GM19351 (cell line): ENCODE results near the gene ZBED4.

Source experiments
- ATAC-seq: cut with Tn5 transposase; IDR thresholded peaks from one replicate; pipeline ENCODE4 v1.9.1; 2021; ENCODE audit warnings: mild to moderate bottlenecking, moderate library complexity; ENCODE audit not compliant: unreplicated experiment

Gene ZBED4

DNA sequence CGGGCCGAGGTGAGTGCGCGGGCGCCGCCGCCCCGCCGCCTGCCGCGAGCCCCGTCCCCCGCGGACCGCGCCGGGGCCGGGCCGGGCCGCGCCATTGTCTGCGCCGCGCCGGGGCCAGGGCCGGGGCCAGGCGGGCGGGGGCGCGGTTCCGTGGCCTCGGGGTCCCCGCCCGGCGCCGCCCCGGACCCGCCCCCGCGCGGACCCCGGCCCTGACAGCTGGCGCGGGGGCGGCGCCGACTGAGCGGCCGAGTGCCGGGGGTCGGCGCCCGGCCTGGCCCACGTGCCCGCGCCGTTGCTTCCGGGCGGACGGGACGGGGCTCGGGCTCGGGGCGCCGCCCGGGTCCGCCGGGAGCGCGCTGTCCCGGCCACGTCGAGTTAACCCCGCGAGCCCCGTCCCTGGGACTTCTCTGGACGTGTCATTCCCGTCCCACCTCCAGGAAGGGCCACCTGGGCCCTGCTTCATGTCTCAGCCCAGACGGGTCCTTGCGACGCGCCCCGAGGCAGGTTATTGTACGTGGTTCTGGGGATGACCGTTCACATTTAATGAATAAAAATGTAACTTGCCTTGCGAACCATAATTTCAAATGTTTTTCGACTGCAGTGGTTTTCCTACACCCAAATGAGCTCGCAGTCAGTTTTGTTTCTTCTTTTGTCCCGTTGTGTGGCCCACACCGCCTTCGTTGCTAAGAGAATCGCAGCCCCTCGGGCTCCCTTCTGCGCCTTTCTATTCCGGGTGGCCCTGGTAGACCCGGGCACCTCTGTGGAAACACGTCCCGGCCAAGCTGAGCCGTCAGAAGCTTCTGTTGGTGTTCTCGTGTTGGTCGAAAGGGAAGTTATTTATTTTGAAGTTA, 562 bp downstream of the ZBED4 start:
- ATAC-seq: peak; percentile 34

GRCh38 chr22:49855251-49855911, 1.7 kb downstream of the ZBED4 start:
- ATAC-seq: no peak

DNA sequence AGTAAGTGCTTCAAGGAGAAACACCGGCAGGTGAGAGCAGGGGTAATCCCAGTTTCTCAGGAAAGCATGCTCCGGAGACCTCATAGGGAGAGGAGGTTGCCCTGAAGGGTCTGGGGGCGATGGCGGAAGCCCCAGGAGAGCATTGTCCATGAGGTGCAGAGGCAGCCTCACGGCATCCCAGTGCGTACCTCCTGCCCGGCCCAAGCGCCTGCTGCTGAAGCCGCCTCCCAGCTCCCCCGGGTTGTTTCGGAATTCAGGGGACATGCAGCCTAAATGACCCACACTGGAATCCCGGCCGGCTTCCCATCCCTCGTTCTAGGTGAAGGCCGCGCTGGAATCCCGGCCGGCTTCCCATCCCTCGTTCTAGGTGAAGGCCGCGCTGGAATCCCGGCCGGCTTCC, 2.7 kb downstream of the ZBED4 start:
- ATAC-seq: no peak

GRCh38 chr22:49856766-49857618, 3.3 kb downstream of the ZBED4 start:
- no peak for ATAC-seq

DNA sequence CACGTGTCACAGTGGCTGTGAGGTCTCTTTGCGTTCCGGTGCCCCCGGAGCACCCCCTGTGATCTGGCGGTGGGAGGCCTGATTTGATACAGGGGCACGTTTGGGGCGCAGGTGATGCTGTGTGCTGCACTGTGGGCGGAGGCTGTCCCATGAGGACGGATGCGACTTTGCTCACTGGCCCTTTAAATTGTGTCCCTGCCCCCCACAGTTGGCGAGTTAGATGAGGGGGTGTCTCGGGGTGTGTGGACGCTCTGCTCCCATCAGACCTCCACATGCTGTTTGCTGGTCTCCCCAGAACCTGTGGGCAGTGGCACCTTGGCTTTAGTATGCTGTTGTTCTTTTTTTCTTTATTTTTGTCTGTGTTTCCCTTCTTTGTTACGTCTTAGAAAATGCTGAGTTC, 5.2 kb downstream of the ZBED4 start:
- ATAC-seq: no peak

GRCh38 chr22:49861642-49862495, 8.2 kb downstream of the ZBED4 start:
- ATAC-seq: no peak

GRCh38 chr22:49862496-49862776, 8.8 kb downstream of the ZBED4 start:
- ATAC-seq: no peak

- no peak for ATAC-seq
Measured at GRCh38 chr22:49863931-49864330, 10.3 kb downstream of the ZBED4 start.

DNA sequence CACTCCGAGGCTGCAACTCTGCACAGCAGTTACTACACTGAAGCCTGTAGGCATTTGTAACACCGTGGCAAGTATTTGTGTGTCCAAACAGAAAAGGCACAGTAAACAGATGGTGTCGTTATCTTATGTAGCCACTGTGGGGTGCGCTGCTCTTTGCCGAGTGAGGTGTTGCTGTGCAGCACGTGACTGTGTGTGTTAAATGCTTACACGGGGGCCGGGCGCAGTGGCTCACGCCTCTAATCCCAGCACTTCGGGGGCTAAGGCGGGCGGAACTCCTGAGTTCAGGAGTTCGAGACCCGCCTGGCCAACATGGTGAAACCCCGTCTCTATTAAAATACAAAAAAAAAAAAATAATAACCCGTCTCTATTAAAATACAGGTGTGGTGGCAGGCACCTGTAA, 11.5 kb downstream of the ZBED4 start:
- ATAC-seq: no peak

- no peak for ATAC-seq
Measured at GRCh38 chr22:49866134-49866533, 12.5 kb downstream of the ZBED4 start.

GRCh38 chr22:49866646-49867045, 13.0 kb downstream of the ZBED4 start:
- no peak for ATAC-seq

DNA sequence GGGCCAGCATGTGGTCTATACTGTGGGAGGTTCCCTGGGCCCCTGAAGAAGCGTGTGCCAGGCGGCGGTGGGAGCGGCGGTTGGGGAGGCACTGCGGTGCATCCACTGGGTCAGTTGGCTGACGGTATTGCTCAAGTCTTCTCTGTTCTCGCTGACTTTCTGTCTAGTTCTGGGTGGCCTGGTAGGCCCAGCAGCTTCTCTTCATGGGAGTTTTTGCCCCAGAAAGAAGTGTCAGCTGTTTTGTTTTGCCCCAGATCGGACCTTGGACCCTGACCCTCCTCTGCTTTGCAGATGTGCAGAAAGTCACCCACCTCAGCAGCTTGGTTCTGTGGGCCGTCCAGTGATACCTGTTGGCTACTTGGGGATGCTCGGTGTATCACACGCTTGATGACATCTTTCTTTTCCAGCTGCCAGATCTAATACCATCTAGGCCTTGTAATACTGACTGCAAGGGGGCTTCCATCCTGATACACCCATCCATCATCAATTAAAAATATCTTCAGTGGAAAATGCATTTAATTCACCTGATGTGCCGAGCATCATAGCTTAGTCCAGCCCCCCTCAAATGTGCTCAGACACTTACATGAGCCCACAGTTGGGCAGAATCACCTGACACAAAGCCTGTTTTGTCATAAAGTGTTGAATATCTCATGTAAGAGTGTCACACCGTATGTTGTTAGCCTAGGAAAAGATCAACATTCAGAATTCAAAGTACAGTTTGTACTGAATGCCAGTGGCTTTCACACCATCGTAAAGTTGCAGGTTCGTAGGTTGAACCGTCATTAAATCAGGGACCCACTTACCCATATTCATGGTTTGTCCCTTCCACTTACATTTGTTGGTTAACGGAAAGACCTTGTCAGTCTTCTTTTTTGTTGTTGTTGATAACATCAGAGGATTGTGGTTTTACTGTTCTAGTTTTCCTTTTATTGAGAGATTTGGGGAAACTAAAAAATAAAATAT, 13.9 kb downstream of the ZBED4 start:
- ATAC-seq: no peak

- ATAC-seq: no peak
Measured at GRCh38 chr22:49869086-49869830, 15.6 kb downstream of the ZBED4 start.

GRCh38 chr22:49869845-49870712, 16.4 kb downstream of the ZBED4 start:
- ATAC-seq: no peak

DNA sequence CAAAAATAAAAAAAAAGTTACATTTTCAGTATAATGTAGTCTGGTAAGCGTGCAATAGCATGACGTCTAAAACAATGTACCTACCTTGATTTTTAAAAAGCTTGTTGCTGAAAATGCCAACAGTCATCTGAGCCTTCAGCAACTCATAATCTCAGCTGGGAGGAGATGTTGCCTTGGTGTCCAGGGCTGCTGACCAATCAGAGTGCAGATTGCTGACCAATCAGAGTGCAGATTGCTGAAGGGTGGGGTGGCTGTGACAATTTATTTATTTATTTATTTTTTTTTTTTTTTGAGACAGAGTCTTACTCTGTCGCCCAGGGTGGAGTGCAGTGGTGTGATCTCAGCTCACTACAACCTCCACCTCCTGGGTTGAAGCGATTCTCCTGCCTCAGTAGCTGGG, 17.8 kb downstream of the ZBED4 start:
- no peak for ATAC-seq

GRCh38 chr22:49872347-49872746, 18.7 kb downstream of the ZBED4 start:
- ATAC-seq: no peak

DNA sequence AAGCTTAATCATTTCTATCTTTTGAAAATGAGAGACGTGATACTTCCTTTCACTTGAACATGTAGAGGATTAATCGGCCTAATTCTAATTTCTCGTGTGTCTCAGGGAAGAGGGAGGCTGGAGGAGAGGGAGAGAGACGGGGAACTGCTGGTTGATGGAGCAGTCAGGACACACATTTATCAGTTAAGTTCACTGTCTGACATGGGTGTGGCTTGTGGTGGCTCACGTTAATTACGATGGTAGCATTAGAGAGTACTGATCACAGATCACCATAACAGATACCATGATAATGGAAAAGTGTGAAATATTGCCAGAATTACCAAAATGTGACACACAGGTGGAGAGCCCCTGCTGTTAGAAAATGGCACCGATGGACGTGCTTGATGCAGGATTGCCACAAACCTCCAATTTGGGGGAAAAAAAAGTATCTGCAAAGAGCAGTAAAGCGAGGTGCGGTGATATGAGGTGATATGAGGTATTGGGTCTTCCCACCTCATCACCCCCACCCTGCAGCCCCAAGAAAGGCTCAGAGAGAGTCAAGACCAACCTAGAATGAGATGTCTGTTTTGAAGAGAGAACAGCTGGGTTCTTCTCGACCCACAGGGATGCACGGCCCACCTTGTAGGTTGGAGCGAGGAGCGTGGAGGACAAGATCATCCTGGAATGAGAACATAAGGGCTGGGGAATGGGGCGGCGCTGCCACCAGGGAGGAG, 19.7 kb downstream of the ZBED4 start:
- no peak for ATAC-seq
